Measurements from ENCODE around the gene ANO9.
"Not testable (repeated sequence)": the region's sequence is repeated elsewhere in the genome, so short reads cannot be mapped to it uniquely, and the experiment has no call there.

Gene ANO9

GRCh38 chr11:471468-472145 is 29.8 kb upstream of the ANO9 start:
- no peak for DNase-seq (ENCODE audit: low read depth, low spot score)

DNA sequence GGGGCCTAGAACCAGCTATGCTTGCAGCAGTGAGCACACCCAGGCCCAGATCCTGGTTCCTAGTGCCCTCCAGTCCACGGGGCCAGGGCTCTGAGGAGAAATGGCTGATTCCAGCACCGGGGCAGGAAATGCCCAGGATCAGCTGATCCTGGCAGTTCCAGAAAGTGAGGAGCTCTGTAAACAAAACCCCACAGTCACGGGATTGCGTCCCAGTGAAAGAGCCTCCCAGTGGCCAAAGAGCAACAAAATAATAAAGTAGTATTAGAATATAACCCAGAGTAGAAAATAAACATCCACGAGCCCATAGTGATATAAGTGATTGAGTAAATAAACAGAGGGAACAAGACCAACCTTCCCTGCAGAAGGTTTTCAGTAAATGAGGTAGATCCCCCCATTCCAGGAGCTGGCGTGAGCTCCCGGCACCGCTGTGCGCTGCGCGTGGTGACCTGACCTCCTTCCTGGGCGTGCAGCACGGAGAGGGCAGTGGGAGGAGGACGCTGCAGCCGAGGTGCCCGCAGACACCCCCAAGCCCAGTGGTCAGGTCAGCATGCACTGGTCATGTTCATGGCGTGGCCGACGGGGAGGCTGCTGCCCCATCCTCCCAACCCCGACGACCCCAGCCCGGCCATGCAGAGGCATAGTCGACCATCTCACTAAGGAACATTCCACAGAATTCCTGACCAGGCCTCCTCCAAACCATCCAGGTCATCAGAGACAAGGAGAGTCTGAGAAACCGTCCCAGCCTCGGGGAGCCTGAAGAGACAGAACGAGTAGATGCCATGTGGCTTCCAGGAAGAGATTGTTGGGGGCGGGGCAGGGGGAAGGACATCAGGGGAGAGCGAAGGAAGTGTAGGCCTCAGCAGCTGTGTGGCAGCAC is 28.1 kb upstream of the ANO9 start:
- peak; percentile 68 for DNase-seq (ENCODE audit: low read depth, low spot score)

DNA sequence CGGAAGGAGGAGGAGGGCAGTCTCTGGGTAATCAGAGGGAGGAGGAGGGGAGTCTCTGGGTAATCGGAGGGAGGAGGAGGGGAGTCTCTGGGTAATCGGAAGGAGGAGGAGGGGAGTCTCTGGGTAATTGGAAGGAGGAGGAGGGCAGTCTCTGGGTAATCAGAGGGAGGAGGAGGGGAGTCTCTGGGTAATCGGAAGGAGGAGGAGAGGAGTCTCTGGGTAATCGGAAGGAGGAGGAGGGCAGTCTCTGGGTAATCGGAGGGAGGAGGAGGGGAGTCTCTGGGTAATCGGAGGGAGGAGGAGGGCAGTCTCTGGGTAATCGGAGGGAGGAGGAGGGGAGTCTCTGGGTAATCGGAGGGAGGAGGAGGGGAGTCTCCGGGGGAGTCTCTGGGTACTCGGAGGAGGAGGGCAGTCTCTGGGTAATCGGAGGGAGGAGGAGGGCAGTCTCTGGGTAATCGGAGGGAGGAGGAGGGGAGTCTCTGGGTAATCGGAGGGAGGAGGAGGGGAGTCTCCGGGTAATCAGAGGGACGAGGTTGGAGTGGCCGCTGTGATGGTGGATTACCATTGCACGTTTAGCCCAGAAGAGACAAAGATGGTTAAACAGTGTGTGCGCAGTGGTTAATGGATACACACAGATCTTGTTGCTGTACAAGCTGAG is 27.3 kb upstream of the ANO9 start:
- not testable (repeated sequence) for DNase-seq (ENCODE audit: low read depth, low spot score)

DNA sequence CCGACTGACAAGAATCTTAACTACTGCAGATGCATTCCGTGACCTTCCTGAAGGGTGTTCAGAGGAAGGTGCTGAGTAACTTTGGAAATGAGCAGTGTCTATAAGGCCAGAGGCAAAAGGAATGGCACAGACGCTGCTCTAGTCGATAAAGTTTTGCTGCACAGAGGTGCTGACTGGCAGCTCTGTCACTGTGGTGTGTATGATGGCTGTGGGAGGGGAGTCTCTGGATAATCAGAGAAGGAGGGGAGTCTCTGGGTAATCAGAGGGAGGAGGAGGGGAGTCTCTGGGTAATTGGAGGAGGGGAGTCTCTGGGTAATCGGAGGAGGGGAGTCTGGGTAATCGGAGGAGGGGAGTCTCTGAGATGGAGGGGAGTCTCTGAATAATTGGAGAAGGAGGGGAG is 26.7 kb upstream of the ANO9 start:
- DNase-seq (ENCODE audit: low read depth, low spot score) = no peak

DNA sequence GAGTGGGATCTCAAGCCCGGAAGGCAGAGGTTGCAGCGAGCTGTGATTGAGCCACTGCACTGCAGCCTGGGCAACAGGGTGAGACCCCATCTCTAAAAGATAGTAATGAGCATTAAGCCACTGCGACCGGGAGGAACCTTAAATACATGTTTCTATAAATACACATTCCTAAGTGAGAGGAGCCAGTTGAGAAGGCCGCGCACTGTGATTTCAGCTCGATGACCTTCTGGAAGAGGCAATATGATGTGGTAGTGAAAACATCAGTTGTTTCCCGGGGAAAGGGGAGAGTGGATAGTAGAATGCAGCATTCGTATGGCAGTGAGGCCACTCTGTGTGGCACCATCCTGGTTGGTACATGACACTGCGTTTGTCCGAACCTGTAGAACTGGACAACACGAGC is 26.2 kb upstream of the ANO9 start:
- no peak for DNase-seq (ENCODE audit: low read depth, low spot score)

GRCh38 chr11:465896-466530 is 24.2 kb upstream of the ANO9 start:
- DNase-seq (ENCODE audit: low read depth, low spot score) = no peak

- DNase-seq (ENCODE audit: low read depth, low spot score) = no peak
These were observed 22.5 kb upstream of the ANO9 start for GRCh38 chr11:464316-464715.

DNA sequence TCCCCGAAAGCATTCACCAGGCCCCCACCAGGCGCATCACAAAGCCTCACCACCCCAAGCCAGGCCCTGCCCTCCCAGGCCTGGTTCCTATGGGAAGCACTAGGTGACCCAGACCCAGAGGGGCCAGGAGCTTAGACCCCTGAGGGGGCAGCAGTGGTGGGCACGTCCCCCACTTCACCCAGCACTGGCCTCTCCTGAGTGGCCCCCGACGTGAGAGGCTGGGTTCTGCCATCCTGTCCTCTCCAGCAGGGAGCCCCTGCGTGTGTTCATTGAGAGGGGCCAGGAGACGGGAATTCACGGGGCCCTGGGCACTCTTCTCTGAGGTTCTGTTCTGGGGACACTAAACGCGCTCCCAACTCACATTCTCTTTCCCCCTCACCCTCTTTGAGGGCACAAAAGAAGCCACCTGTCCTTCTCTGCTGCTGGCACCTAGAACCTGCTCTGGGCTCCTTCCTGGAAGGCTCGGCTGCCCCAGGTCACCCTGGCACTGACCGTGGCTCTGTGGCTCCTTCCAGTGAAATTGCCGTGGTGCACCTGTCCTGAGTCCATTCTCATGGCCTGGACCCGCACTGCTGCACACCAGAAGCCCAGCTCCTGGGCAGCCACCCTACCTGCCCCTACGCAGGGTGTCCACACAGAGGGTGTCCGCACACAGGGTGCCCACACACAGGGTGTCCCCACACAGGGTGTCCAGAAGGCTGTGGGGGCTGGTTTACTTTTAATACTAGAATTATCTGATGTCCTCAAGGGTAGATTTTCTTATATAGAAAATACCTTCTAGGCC is 20.5 kb upstream of the ANO9 start:
- no peak for DNase-seq (ENCODE audit: low read depth, low spot score)

- no peak for DNase-seq (ENCODE audit: low read depth, low spot score)
These were observed 19.8 kb upstream of the ANO9 start for GRCh38 chr11:461626-462025.

GRCh38 chr11:460331-461199 is 18.8 kb upstream of the ANO9 start:
- no peak for DNase-seq (ENCODE audit: low read depth, low spot score)

GRCh38 chr11:459511-460220 is 17.9 kb upstream of the ANO9 start:
- no peak for DNase-seq (ENCODE audit: low read depth, low spot score)

DNA sequence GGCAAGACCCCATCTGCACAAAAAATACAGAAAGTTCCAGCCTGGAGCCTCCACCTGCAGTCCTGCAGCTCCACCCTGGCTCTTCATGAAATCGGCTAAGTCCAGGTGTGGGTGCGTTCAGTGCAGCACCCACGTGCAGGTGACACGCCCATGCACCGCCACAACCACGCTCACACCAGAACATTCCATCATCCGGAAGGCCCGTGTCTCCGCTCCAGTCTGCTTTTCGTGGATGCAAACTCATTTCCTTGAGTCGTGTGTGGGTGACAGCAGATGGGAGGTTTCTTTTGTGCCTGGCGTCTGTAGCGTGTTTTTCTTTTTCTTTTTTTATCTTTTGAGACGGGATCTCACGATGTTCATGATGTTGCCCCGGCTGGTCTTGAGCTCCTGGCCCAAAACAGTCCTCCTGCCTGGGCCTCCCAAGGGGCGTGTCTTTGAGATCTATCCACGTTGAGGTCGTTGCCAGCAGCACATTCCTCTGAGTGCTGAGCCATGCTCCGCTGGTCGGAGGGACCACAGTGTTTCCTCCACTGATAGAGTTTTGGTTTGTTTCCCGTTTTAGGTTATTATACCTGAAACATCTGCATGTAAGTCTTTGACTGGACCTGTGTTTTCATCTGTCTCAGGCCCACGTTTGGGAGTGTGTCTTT is 15.4 kb upstream of the ANO9 start:
- DNase-seq (ENCODE audit: low read depth, low spot score) = no peak

GRCh38 chr11:456533-456932 is 14.7 kb upstream of the ANO9 start:
- DNase-seq (ENCODE audit: low read depth, low spot score) = no peak

- DNase-seq (ENCODE audit: low read depth, low spot score) = no peak
These were observed 13.8 kb upstream of the ANO9 start for GRCh38 chr11:455566-456147.

GRCh38 chr11:454801-455565 is 13.2 kb upstream of the ANO9 start:
- DNase-seq (ENCODE audit: low read depth, low spot score) = no peak

DNA sequence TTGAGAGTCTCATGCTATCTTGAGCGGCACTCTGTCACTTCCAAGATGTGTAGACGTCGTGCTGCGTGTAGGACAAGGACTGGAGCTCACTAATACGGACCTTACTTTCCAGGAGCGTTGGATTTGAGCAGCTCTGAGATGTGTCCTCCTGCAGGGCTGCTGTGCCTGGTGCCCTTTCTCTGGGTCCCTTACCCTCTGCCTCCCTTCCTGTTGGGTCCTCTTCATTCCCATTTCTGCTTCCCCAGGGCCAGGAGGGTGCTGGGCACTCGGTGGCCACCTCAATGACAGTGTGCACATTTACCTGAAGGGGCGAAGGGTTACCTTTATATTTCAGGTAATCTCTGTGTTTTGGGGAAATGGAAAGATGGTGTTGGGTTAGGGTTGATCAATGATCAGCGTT is 12.2 kb upstream of the ANO9 start:
- no peak for DNase-seq (ENCODE audit: low read depth, low spot score)

- no peak for DNase-seq (ENCODE audit: low read depth, low spot score)
These were observed 11.8 kb upstream of the ANO9 start for GRCh38 chr11:453564-453963.

- DNase-seq (ENCODE audit: low read depth, low spot score) = no peak
These were observed 11.2 kb upstream of the ANO9 start for GRCh38 chr11:452916-453527.

Measured in smooth muscle cell of the brain vasculature (primary cell).